Stimulated activated naive CD4-positive, alpha-beta T cell treated with Interleukin-2 at 50 U/mL for 16 hours (primary cell): ENCODE measurements around the gene HLA-F.

Experiments
- DNase-seq: peaks from one replicate; lab custom pipeline; 2025; lab: John Stamatoyannopoulos, UW

HLA-F gene

GRCh38 chr6:29724937-29725869 lies 2.0 kb downstream of the HLA-F start:
- DNase-seq = no peak

- DNase-seq = no peak
Measured at GRCh38 chr6:29726001-29726400, 2.8 kb downstream of the HLA-F start.

GRCh38 chr6:29726571-29727194 lies 3.4 kb downstream of the HLA-F start:
- no peak for DNase-seq

- no peak for DNase-seq
Measured at GRCh38 chr6:29727637-29728036, 4.4 kb downstream of the HLA-F start.

- DNase-seq = no peak
Measured at GRCh38 chr6:29728173-29728874, 5.1 kb downstream of the HLA-F start.

- DNase-seq = no peak
Measured at GRCh38 chr6:29728875-29729270, 5.6 kb downstream of the HLA-F start.

GRCh38 chr6:29729774-29730328 lies 6.6 kb downstream of the HLA-F start:
- DNase-seq = no peak

GRCh38 chr6:29730575-29731126 lies 7.4 kb downstream of the HLA-F start:
- no peak for DNase-seq

GRCh38 chr6:29731281-29731680 lies 8.0 kb downstream of the HLA-F start:
- no peak for DNase-seq

- DNase-seq = no peak
Measured at GRCh38 chr6:29733057-29733456, 9.8 kb downstream of the HLA-F start.

GRCh38 chr6:29734046-29735018 lies 11.1 kb downstream of the HLA-F start:
- DNase-seq = no peak

- no peak for DNase-seq
Measured at GRCh38 chr6:29736563-29736962, 13.3 kb downstream of the HLA-F start.

GRCh38 chr6:29737707-29738630 lies 14.7 kb downstream of the HLA-F start:
- DNase-seq = peak; percentile 65

- DNase-seq = no peak
Measured at GRCh38 chr6:29739136-29739881, 16.1 kb downstream of the HLA-F start.

GRCh38 chr6:29739882-29740261 lies 16.6 kb downstream of the HLA-F start:
- no peak for DNase-seq

GRCh38 chr6:29741592-29741991 lies 18.4 kb downstream of the HLA-F start:
- DNase-seq = no peak

GRCh38 chr6:29742127-29742526 lies 18.9 kb downstream of the HLA-F start:
- DNase-seq = no peak

GRCh38 chr6:29743025-29743424 lies 19.8 kb downstream of the HLA-F start:
- no peak for DNase-seq

GRCh38 chr6:29743568-29743967 lies 20.3 kb downstream of the HLA-F start:
- DNase-seq = no peak
